ENCODE measurements around the gene OR1F1.

GRCh38 chr16:3241761-3242160, 53.8 kb downstream of the OR1F1 start:
- TF ChIP-seq, protein P1, sequence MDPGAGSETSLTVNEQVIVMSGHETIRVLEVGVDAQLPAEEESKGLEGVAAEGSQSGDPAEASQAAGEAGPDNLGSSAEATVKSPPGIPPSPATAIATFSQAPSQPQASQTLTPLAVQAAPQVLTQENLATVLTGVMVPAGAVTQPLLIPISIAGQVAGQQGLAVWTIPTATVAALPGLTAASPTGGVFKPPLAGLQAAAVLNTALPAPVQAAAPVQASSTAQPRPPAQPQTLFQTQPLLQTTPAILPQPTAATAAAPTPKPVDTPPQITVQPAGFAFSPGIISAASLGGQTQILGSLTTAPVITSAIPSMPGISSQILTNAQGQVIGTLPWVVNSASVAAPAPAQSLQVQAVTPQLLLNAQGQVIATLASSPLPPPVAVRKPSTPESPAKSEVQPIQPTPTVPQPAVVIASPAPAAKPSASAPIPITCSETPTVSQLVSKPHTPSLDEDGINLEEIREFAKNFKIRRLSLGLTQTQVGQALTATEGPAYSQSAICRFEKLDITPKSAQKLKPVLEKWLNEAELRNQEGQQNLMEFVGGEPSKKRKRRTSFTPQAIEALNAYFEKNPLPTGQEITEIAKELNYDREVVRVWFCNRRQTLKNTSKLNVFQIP (CRISPR knock-in tag; IDR thresholded peaks at IDR 0.05; ENCODE audit: borderline replicate concordance, low read depth) = no peak
- TF ChIP-seq CREB5 (CRISPR knock-in tag; IDR thresholded peaks at IDR 0.05; ENCODE audit: low read depth) = no peak
- no peak for TF ChIP-seq BACH2 (CRISPR knock-in tag; IDR thresholded peaks at IDR 0.05; ENCODE audit: borderline replicate concordance)
